Muscle layer of duodenum (tissue), 2 donors: ENCODE data around the gene EVC.
"Not testable (repeated sequence)": the region's sequence is repeated elsewhere in the genome, so short reads cannot be mapped to it uniquely, and the experiment has no call there.

ENCODE experiments used
- H3K27ac ChIP-seq: one replicate; pipeline ENCODE4 v1.7.0; 2013; ENCODE audit warnings: mild to moderate bottlenecking, low read length
- H3K27me3 ChIP-seq: one replicate; pipeline ENCODE4 v1.7.0; 2013; ENCODE audit warnings: low read depth, mild to moderate bottlenecking, control low read depth, low read length
- H3K36me3 ChIP-seq, 2 donors: one replicate each; pipeline ENCODE4 v1.7.0; 2013; ENCODE audit warnings: low read length in 2 of 2, control low read depth in 1 of 2, mild to moderate bottlenecking in 1 of 2; ENCODE audit not compliant: insufficient read depth in 2 of 2, control insufficient read depth in 1 of 2
- H3K4me1 ChIP-seq, 2 donors: one replicate each; pipeline ENCODE4 v1.7.0; 2013; ENCODE audit warnings: low read length in 2 of 2, mild to moderate bottlenecking in 2 of 2, control low read depth in 1 of 2, moderate library complexity in 1 of 2; ENCODE audit not compliant: insufficient read depth in 2 of 2, control insufficient read depth in 1 of 2
- H3K4me3 ChIP-seq, 2 donors: one replicate each; pipeline ENCODE4 v1.7.0; 2013; ENCODE audit warnings: low read length in 2 of 2, low read depth in 1 of 2, mild to moderate bottlenecking in 1 of 2
- H3K9me3 ChIP-seq, 2 donors: one replicate each; pipeline ENCODE4 v1.7.0; 2013; ENCODE audit warnings: low read length in 2 of 2, control low read depth in 1 of 2, mild to moderate bottlenecking in 1 of 2; ENCODE audit not compliant: control insufficient read depth in 1 of 2
- donor health status: healthy.

Gene EVC

DNA sequence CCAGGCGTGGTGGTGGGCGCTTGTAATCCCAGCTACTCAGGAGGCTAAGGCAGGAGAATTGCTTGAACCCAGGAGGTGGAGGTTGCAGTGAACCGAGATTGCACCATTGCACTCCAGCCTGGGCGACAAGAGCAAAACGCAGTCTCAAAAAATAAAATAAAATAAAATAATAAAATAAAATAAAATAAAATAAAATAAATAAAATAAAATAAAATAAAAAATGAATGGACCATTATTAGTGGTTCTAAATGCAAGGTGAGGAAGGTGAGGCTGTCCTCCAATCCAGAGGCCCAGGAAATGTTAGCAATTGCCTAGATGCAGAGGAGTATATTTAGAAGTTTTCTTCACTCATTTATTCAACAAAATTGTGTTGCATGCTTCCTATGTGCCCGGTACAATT, 126.5 kb downstream of the EVC start:
- H3K27ac ChIP-seq, H3K4me1 ChIP-seq, H3K27me3 ChIP-seq, H3K9me3 ChIP-seq, H3K36me3 ChIP-seq, H3K4me3 ChIP-seq: not testable (repeated sequence)

DNA sequence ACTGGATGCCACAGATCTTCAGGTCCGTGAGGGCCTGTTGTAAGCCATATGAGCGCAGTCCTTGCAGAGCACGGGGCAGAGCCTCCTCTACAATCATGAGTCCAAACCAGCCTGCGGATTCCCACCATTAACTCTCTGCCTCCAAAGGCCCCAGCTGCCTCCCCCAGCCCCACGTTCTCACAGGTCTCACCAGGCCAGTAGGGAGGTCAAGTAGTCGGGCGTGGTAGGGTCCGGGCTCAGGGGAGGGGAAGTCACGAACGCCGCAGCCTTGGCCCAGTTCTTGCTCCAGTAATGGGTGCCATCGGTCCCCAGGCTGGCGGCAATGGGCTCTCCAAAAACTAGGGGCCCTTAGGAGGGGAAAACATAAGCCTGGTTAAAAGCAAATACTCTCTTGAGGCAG, 128.3 kb downstream of the EVC start:
- Histone ChIP-seq H3K4me1 (peaks cover 3 to 11% of the 10 kb centered on the region in 2 donors), H3K9me3 (no peaks in the 10 kb centered on the region), H3K4me3 (no peak overlapping the region), H3K27ac (peak overlapping the region; percentile 4), H3K27me3 (no peaks in the 10 kb centered on the region), H3K36me3 (no peaks in the 10 kb centered on the region)

DNA sequence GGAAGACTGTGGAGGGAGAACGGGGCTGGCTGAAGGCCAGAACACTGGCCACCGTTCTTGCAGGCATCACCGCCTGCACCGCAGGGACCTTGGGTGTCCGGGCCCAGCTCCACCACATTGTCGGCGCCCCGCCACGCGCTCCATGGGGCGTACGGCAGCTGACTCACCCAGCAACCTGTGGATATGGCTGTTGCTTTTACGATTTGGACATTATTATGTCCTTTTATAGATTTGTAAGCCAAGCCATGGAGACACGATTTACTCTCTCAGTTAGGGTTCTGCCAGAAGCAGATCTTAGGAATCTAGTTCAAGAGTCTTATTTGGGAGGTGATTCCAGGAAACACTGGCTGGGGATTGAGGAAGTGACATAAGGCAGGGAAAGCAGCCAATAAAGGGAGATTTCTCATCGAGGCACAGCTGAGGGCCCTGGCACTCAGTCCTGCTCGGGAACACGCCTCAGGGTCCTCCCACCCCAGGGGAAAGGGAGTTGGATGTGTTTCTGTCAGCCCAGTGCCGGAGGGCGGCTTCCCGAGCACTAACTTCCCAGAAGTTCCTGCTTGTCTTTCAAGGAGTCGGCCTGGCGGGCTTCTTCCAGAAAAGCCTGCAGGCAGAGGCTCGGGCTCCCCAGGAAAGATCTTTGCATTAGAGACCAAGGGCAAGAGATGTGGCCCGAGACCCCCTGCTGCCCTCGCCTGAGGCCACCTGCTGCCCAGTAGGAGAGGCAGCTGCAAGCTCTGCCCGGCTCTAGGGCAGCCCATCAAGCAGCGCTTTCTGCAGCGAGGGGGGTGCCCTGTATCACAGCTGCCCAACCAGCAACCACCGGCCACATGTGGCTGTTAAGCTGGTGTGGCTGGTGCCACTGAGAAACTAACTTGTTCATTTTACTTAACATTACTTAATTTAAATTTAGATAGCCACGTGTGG, 129.0 kb downstream of the EVC start:
- Histone ChIP-seq H3K4me1 (peaks cover 3 to 18% of the 10 kb centered on the region in 2 donors), H3K9me3 (no peaks in the 10 kb centered on the region), H3K27ac (peak overlapping the region; percentile 4), H3K36me3 (no peaks in the 10 kb centered on the region), H3K4me3 (no peak overlapping the region), H3K27me3 (no peaks in the 10 kb centered on the region)

DNA sequence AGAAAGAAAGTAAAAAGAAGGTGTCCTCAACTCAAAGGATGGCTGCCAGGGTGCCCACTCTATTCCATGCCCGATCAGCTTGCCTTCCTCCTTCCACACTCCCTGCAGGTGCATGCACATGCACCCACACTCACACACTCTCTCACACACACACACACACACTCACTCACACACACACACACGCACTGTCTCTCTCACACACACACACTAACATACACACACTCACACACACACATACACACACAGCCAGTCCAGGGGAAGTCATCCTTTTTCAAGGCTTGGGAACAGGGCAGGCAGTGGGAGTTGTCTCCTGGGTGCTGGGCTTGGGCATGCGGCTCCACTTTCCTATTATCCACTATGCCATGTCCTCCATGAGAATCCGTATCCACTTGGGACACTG, 131.5 kb downstream of the EVC start:
- Histone ChIP-seq H3K9me3 (no peaks in the 10 kb centered on the region), H3K27ac (no peak overlapping the region), H3K4me3 (no peak overlapping the region), H3K36me3 (no peaks in the 10 kb centered on the region), H3K4me1 (peaks cover 3 to 21% of the 10 kb centered on the region in 2 donors), H3K27me3 (no peaks in the 10 kb centered on the region)

DNA sequence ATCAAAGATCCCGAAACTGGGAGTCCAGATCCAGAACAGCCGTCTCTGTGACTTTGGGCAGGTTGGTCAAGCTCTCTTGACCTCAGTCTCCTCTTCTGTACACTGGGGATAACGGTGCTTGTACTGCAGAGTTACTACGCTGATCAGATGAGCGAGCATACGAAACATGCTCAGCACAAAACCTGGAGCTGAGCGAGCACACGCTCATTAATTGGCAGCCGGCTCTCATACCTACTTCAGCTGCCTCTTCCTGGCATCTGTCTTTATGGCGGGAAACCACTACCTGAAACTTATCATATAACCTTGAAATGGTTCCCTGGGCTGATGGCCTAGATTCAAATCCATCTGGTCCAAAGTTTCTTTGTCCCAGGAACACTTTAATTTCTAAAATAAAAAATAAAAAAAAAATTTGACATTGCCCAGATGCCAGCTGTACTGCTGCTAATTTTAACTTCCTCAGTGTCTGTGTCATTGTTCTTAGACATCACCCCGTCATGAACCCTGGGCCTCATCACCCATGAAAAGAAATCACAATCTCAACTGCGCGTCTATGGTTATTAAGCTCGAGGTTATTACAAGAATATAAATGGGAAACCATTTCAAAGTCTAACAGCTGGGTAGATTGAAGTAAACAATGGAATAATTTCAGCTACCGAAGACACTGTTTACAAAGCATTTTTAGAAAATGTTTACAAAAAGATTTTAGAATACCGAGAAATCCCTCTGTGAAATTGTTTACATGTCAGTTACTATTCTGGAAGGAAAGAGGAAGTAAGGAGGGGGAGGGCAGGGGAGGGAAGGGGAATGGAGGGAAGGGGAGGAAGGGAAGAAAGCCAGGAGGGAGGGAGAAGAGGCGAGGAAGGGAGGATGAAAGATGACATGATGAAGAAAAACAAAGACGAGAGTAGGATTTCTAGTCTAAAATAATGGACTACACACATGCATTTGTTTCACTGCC, 132.9 kb downstream of the EVC start:
- no peak overlapping the region for H3K4me3 ChIP-seq
- H3K9me3 ChIP-seq = no peaks in the 10 kb centered on the region
- H3K27me3 ChIP-seq = no peaks in the 10 kb centered on the region
- H3K4me1 ChIP-seq = peaks cover 3 to 21% of the 10 kb centered on the region in 2 donors
- H3K27ac ChIP-seq = no peak overlapping the region
- H3K36me3 ChIP-seq = no peaks in the 10 kb centered on the region

DNA sequence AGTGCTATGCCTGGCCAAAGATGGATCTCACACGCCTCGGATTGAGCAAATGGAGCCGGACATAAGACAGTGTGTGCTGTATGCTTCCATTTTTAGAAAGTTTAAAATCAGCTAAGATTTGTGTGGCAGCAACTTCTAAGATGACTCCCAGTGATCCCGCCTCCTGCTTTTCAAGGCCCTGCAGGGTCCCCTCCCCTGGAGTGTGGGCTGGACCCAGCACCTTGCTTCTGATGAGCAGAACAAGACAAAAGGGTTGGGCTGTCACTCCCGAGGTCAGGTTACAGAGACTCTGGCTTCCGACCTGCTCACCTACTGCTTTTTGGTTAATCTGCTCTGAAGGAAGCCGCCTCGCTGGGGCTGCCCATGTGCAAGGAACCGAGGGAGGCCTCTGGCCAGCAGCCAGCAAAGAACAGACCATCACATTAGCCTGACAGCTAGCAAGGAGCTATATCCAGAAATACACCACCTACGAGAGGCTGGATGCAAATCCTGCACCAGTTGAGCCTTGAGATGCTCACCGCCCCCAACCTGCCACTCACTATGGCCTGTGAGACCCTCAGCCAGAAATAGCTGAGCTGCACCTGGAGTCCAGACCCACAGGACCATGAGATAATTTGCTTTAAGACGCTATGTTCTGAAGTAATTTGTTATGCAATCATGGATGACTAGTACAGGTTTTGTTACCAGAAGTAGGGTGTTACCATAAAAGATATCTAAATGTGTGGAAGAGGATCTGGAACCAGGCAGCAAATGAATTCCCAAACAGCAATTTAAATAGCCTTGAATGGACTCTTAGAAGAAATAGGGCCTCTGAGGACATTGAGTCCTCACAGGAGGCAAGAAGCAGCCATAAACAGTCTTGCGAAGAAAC, 134.3 kb downstream of the EVC start:
- Histone ChIP-seq H3K4me1 (peaks cover 3 to 21% of the 10 kb centered on the region in 2 donors), H3K27ac (no peak overlapping the region)

DNA sequence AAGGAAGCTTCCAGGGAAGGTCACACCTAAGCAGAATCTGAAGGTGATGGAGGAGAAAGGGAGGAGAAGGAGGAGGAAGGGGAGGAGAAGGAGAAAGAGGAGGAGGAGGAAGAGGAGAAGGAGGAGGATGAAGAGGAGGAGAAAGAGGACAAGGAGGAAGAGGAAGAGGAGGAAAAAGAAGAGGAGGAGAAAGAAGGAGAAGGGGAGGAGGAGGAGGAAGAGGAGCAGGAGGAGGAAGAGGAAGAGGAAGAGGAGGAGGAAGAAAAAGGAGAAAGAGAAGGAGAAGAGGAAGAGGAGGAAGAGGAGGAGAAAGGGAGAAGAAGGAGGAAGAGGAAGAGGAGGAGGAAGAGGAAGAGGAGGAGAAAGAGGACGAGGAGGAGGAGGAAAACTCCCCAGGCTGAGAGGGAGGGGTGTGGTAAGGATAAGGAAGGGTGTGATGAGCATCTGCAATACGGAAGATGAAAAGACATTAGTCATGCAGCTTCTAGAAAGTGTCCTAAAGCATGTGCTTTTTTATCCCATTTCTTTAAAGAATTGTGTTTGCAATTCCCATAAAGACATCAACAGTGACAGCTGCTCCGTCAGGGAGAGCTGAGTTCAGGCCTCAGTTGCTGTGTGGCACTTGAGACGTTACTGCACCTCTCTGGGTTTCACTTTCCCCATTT, 140.8 kb downstream of the EVC start:
- Histone ChIP-seq H3K27ac (no peak overlapping the region), H3K4me3 (no peak overlapping the region), H3K36me3 (no peaks in the 10 kb centered on the region), H3K27me3 (no peaks in the 10 kb centered on the region), H3K9me3 (no peaks in the 10 kb centered on the region), H3K4me1 (no peaks in the 10 kb centered on the region)

More for the DNA sequence above, 134.3 kb downstream of the EVC start:
- H3K4me3 ChIP-seq = no peak overlapping the region
- H3K9me3 ChIP-seq = no peaks in the 10 kb centered on the region
- no peaks in the 10 kb centered on the region for H3K27me3 ChIP-seq
- no peaks in the 10 kb centered on the region for H3K36me3 ChIP-seq

DNA sequence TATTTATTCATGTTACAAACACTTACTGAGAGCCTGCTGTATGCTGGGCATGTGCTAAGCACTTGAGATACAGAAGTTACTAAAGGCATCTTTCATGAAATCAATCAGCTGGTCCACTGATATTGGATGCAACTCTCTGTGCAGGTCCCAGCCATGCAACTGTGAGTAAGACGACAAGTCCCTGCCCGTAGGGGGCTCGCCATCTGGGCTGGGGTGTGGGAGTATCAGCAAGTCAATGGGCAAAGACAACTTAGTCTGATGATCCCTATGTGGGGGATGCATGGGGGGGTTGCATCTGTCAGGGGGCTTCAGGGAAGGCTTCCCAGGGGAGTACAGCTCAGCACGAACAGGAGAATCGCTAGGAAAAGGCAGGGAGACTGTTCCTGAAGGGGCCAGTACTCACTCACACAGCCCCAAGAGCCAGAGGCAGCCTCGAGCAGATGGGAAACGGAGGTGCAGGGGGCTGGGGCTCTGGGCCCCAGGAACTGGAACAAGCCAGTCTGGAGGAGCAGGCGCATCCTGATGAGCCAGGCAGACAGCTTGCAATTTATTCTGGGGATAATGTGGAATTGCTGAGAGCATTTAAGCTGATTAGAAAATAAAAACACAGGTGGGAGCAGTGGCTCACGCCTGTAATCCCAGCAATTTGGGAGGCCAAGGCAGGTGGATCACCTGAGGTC, 141.7 kb downstream of the EVC start:
- H3K9me3 ChIP-seq = no peaks in the 10 kb centered on the region
- no peaks in the 10 kb centered on the region for H3K36me3 ChIP-seq
- H3K27ac ChIP-seq = no peak overlapping the region

DNA sequence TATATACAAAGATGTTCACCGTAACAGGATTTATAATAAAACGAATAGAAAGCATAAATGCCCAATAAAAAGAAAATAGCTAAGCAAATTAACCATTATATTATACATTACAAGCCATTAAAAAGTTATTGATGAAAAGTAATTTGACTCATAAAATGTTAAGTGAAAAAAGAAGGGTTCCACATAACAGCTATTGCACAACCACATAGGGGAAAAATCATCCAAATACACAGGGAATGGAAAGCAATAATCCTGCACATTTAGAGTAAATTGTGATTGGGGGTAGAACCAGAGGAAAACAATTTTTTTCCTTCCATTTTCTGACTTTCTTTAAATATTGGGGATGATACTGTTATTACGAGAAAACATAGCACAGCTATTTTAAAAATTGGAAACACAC, 143.9 kb downstream of the EVC start:
- H3K27ac ChIP-seq = no peak overlapping the region
- H3K4me3 ChIP-seq = no peak overlapping the region
- no peaks in the 10 kb centered on the region for H3K36me3 ChIP-seq
- no peaks in the 10 kb centered on the region for H3K4me1 ChIP-seq
- H3K9me3 ChIP-seq = no peaks in the 10 kb centered on the region
- no peaks in the 10 kb centered on the region for H3K27me3 ChIP-seq

More for the DNA sequence above, 141.7 kb downstream of the EVC start:
- Histone ChIP-seq H3K27me3 (no peaks in the 10 kb centered on the region), H3K4me3 (no peak overlapping the region), H3K4me1 (no peaks in the 10 kb centered on the region)

DNA sequence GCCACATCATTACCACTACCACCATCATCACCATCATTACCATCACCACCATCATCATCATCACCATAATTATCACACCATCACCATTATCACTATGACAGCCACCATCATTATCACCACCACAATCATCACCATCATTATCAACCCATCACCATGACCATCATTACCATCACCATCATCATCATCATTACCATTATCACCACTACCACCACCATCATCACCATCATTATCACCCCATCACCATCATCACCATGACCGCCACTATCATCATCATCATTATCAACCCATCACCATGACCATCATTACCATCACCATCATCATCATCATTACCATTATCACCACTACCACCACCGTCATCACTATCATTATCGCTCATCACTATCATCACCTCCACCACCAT, 145.4 kb downstream of the EVC start:
- not testable (repeated sequence) for H3K27ac ChIP-seq, H3K4me3 ChIP-seq

More for the DNA sequence above, 145.4 kb downstream of the EVC start:
- H3K9me3 ChIP-seq, H3K27me3 ChIP-seq, H3K4me1 ChIP-seq, H3K36me3 ChIP-seq: not testable (repeated sequence)
